Panc1 (cell line): ENCODE measurements around the gene CTNND2.

Source experiments
- POLR2AphosphoS5 ChIP-seq: IDR thresholded peaks from 2 replicates; pipeline ENCODE4 v1.6.1; 2012; ENCODE audit warnings: mild to moderate bottlenecking, low read depth, low read length, moderate library complexity
- SIN3A ChIP-seq: IDR thresholded peaks from 2 replicates; pipeline ENCODE4 v1.6.1; 2012; ENCODE audit warnings: low read depth, mild to moderate bottlenecking, low read length, moderate library complexity, borderline replicate concordance; ENCODE audit not compliant: insufficient read depth
- TF ChIP-seq, protein P1 (sequence below): fragments of 450-650 bp; IDR thresholded peaks from 2 replicates; pipeline ENCODE4 v1.5.1; 2017; ENCODE audit warnings: mild to moderate bottlenecking

- TF ChIP-seq, protein P1, sequence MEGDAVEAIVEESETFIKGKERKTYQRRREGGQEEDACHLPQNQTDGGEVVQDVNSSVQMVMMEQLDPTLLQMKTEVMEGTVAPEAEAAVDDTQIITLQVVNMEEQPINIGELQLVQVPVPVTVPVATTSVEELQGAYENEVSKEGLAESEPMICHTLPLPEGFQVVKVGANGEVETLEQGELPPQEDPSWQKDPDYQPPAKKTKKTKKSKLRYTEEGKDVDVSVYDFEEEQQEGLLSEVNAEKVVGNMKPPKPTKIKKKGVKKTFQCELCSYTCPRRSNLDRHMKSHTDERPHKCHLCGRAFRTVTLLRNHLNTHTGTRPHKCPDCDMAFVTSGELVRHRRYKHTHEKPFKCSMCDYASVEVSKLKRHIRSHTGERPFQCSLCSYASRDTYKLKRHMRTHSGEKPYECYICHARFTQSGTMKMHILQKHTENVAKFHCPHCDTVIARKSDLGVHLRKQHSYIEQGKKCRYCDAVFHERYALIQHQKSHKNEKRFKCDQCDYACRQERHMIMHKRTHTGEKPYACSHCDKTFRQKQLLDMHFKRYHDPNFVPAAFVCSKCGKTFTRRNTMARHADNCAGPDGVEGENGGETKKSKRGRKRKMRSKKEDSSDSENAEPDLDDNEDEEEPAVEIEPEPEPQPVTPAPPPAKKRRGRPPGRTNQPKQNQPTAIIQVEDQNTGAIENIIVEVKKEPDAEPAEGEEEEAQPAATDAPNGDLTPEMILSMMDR: no peak
- TF ChIP-seq POLR2AphosphoS5 (no peak), SIN3A (no peak)
Observed at GRCh38 chr5:11527652-11528349, 376.4 kb downstream of the CTNND2 start.
